ACHN (cell line): ENCODE measurements around the gene DCST2.

ENCODE experiments used
- DNase-seq: peaks from one replicate; pipeline ENCODE4 v3.0.0-alpha.2; 2015
- in situ Hi-C: cut with HindIII; loops from 2 replicates; pipeline ENCODE4 v1.10.0; 2017; ENCODE audit warnings: low sequenced_read_pairs, low pct_ligation_motif_present, low pct_unique_long_range_greater_than_20kb

Gene DCST2

DNA sequence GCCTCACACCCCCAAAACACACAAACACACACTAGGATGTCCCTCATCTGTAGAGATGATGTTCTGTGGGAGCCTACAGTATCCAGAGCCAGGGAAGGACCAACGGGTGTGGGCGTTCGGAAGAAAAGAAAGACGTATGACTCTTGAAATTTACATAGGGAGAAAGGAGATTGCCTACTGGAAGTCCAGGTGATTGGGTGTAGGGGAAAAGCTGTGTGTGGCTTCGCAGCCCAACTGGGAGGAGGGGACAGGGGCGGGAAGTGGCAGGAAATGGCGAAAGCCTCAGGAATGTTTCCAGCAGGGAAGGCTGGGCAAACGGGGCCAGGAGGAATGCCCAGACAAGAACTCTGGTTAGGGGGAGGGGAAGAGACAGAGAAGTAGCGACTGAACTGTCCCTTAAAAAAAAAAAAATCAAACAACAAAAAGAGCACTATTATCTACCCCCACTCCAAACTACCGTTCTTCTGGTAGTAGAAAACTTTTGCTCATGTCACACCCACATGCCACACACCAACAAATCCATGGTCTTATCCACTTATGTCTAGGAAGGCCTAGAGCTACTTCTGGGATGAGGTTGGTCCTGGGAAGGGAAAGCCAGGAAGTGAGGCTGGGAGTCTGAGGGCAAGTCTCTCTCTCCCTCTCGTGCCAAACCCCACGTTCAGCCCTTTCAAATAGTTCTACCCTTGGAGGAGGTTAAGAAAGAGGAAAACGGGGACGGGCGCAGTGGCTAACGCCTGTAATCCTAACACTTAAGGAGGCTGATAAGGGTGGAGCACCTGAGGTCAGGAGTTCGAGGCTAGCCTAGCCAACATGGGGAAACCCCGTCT lies 60.9 kb downstream of the DCST2 start:
- in situ Hi-C loops: no loop called here
- DNase-seq: peak; percentile 99

DNA sequence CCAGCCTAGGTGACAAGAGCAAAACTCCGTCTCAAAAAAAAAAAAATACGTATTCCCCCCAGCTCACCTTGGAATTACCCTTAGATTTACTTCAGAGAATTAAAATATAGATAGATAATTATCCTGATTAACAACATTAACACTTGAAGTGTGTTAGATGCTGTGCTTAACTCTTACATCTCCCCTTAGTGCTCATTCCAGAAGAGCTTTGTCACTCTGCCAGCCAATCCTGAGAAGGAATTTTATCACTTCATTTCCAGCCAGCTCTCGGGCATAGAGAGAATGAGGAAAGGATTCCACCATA lies 61.4 kb downstream of the DCST2 start:
- in situ Hi-C loops: no loop called here
- DNase-seq: no peak

DNA sequence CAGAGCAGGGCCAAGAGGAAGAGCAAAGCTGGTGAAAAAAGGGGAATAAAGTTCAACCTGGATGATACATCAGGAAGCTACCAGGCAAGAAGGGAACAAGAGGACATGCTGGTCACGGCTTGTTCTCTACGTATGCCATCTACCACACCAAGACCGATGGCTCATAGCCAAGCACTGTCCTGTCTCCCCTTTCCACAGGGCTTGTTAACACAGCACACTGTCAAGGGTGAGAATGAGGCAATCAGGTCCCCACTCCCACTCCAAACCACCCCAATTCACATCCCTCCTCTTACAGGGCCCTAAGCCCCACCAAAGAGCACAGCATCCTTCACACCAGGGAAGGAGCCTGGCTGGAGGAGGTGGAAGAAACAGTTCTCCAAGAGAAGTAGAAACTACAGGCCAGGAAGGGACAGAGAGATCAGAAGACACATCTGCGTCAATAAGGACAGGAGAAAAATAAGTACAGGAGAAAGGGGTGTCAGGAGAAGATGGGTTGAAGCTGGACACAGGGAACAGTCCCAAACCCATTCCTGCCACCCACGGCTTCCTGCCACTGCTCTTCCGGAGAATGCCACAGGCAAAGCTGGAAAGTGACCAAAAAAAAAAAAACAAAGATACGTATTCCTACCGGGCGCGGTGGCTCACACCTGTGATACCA lies 62.1 kb downstream of the DCST2 start:
- in situ Hi-C loops: no loop called here
- DNase-seq: no peak

DNA sequence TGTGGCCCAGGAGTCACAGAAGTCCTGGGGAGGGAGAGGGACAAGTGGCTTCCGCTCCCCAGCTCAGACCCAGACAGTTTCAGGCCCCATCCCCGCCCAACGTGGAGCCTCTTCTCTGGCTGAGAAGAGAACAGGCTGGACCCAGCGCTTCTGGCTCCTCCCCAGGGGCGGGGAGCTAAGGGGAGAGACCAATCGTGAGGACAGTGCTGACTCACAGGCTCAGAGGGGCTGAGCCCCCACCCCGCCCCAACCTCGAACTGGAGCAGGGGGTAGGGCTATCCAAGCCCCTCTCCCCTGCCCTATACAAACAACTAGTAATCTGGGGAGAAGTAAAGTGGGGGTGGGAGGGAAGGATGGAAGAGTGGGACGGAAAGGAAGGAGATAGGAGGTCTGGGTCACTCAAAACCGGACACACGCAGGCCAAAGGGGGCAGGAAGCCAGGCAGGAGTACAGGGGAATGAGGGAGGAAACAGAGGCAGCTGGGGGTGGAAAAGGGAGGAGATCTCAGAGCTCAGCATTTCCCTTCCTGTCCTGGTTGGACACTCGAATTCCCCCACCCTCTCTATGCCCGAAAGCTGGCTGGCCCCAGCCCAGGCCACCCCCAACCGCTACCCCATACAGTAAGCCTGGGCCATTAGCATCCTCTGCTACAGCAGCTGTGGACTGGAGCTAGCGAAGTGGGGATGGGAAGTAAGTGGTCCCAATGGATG lies 62.8 kb downstream of the DCST2 start, which contains the start of gene SHC1:
SHC1 (minus strand) TSS at position 117 of the 710 bp plus-strand sequence. CDS start 221 bp downstream, outside the sequence.
- in situ Hi-C loops: no loop called here
- DNase-seq: peak; percentile 97

DNA sequence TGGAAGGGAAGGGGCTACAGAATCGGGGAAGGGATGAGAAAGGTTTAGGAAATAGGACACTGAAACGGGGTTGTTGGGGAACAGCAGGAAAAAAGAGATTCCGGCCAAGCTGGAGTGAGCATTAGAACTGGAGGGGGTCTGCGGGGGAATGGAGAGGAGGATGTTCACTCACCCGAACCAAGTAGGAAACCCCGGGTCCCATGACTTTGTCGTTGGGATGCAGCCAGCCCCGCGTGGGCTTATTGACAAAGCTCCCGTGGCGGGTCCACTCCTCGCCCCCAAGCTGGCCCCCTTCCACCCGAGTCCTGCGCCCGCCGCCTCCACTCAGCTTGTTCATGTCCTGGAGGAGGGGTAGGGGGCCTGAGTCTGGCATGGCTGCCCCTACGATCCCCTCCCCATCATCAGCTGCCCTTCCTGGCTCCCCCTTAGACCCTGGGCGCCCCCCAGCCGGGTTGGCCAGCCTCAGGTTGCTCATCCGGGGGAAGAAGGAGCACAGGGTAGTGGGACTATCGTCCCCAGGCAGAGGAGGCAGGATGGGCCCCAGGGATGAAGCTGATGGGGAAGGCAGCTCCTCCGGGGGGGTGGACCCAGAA lies 63.6 kb downstream of the DCST2 start:
- in situ Hi-C loops: no loop called here
- no peak for DNase-seq

DNA sequence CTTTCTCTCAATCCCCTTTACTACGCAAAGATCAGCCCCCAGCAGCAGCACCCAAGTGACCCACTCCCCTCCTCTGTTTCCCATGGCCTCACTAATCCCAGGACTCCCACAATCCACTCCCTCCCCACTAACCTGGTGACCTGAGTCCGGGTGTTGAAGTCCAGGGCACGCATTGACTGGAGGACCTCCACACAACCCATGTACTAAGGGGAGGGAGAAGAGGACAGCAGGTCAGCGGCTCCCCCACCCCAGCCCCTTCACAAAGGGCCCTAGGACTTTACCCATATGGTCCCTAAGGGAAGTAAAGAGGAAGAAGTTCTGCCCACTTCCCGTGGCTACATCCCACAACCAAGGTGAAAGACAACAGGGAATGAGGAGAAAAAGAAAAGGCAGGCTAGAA lies 64.3 kb downstream of the DCST2 start:
- no peak for DNase-seq
- in situ Hi-C loops: no loop called here

DNA sequence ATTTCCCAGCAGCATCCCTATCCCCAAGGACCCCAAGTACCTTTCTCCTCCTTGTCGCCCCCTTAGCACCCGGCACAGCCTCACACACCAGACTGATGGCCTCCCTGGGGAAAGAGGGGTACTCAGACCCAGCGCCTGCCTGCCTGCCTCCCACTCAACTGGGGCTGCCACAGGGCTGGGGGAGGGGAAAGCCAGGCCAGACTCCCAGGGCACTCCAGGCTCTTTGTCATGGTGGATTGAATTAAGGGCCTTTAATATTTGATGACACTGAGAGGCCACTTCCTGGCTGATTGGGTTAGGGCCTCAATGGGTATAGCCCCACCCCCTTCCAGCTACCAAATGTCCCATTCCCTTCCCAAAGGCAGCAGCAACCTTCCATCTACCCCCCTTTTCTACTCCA lies 64.8 kb downstream of the DCST2 start:
- in situ Hi-C loops: no loop called here

More for the DNA sequence above, 64.8 kb downstream of the DCST2 start:
- DNase-seq: no peak
